ENCODE results near the gene RBM20. TPM values are rescaled to one million over a fixed set of nuclear protein-coding genes. Genes with fewer than 3 reads are reported as not detected.
A peak's percentile ranks its signal among the peaks of the same experiment; 100 is the strongest.

RBM20 gene
- total and polyA plus RNA-seq, 2 of the 13 experiments (the other 11 are each of a cell fraction or from before 2014, with no cell fraction given): 0.02 to 0.22 TPM

DNA sequence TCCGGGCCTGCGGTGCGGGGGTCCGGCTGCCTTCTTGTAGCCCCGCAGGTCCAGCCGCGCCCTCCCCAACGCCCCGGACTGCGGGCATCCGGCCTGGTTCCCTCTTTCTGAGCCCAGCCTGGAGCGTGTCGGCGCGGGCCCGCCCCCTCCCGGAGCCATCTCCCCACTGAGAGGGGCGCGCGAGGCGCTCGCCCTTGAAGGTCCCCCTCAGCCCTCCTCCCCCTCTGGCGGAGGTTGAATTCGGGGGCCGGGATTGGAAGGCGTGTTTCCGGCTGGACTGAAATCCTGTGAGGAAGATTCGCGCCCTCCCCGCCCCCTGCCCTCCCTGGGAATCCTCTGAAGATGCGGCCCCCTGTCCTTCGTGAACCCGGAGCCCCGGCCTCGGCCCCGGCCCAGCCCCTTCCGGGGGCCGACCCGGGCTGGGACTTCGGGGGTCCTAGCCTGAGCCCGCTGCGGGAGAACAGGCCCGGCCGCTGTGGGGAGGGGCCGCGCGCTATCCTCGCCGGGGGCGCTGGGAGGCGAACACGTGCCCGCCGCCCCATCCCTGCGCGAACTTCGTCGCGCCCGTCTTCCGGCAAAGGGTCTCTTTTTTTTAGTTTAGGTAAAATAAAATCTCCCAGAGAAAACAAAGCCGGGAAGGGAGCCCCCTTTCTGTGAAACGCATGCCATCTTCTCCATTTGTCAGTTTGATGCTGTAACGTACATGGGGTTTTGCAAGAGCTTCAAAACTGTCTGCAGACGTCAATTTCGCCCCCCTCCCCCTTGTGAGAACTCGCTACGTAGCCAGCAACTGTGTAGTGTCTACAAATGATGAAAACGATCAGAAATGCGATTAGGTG, 228.2 kb downstream of the RBM20 start (continued):
- peak; percentile 23; the same call in 1 of the 2 replicates for TF ChIP-seq AHDC1 (CRISPR knock-in tag; IDR thresholded peaks at IDR 0.05; ENCODE audit: borderline replicate concordance)
- peak; percentile 58; the same call in 1 of the 2 replicates for TF ChIP-seq ARNTL (CRISPR knock-in tag; IDR thresholded peaks at IDR 0.05)
- no peak for TF ChIP-seq AKAP8 (CRISPR knock-in tag; IDR thresholded peaks at IDR 0.05)
- no peak for TF ChIP-seq MIER3 (CRISPR knock-in tag; IDR thresholded peaks at IDR 0.05; ENCODE audit: borderline replicate concordance)
- peak; percentile 5; the same call in 1 of the 2 replicates for TF ChIP-seq RARA (CRISPR knock-in tag; IDR thresholded peaks at IDR 0.05)
- peak; percentile 41; the same call in 1 of the 2 replicates for TF ChIP-seq ZNF598 (CRISPR knock-in tag; IDR thresholded peaks at IDR 0.05; ENCODE audit: borderline replicate concordance)
- TF ChIP-seq ZNF232 (CRISPR knock-in tag; IDR thresholded peaks at IDR 0.05; ENCODE audit: borderline replicate concordance): no peak
- no peak for TF ChIP-seq ZMAT5 (CRISPR knock-in tag; IDR thresholded peaks at IDR 0.05; ENCODE audit: borderline replicate concordance, low read depth)
- no peak for TF ChIP-seq JARID2 (CRISPR knock-in tag; IDR thresholded peaks at IDR 0.05; ENCODE audit: insufficient replicate concordance)
- TF ChIP-seq, protein P1, sequence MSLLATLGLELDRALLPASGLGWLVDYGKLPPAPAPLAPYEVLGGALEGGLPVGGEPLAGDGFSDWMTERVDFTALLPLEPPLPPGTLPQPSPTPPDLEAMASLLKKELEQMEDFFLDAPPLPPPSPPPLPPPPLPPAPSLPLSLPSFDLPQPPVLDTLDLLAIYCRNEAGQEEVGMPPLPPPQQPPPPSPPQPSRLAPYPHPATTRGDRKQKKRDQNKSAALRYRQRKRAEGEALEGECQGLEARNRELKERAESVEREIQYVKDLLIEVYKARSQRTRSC (CRISPR knock-in tag; IDR thresholded peaks at IDR 0.05; ENCODE audit: low read depth): no peak
- TF ChIP-seq ZNF777 (CRISPR knock-in tag; IDR thresholded peaks at IDR 0.05): 0 out of 2 replicates have a peak, but pooled peaks have one; percentile 44
- TF ChIP-seq NKX3-1 (CRISPR knock-in tag; IDR thresholded peaks at IDR 0.05): 0 out of 2 replicates have a peak, but pooled peaks have one; percentile 45
- TF ChIP-seq ZZZ3 (CRISPR knock-in tag; IDR thresholded peaks at IDR 0.05; ENCODE audit: borderline replicate concordance): no peak
- TF ChIP-seq, protein P2, sequence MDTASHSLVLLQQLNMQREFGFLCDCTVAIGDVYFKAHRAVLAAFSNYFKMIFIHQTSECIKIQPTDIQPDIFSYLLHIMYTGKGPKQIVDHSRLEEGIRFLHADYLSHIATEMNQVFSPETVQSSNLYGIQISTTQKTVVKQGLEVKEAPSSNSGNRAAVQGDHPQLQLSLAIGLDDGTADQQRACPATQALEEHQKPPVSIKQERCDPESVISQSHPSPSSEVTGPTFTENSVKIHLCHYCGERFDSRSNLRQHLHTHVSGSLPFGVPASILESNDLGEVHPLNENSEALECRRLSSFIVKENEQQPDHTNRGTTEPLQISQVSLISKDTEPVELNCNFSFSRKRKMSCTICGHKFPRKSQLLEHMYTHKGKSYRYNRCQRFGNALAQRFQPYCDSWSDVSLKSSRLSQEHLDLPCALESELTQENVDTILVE (CRISPR knock-in tag; IDR thresholded peaks at IDR 0.05): no peak
- TF ChIP-seq, protein P3, sequence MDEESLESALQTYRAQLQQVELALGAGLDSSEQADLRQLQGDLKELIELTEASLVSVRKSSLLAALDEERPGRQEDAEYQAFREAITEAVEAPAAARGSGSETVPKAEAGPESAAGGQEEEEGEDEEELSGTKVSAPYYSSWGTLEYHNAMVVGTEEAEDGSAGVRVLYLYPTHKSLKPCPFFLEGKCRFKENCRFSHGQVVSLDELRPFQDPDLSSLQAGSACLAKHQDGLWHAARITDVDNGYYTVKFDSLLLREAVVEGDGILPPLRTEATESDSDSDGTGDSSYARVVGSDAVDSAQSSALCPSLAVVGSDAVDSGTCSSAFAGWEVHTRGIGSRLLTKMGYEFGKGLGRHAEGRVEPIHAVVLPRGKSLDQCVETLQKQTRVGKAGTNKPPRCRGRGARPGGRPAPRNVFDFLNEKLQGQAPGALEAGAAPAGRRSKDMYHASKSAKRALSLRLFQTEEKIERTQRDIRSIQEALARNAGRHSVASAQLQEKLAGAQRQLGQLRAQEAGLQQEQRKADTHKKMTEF (CRISPR knock-in tag; IDR thresholded peaks at IDR 0.05): peak; percentile 42; the same call in 1 of the 2 replicates
- TF ChIP-seq SRSF1 (optimal IDR thresholded peaks at IDR 0.05; ENCODE audit: low read depth, low read length): no peak
- no peak; the same call in 1 of the 2 replicates for TF ChIP-seq RXRB (CRISPR knock-in tag; IDR thresholded peaks at IDR 0.05; ENCODE audit: borderline replicate concordance)
- no peak for TF ChIP-seq SIN3B (IDR thresholded peaks at IDR 0.05; ENCODE audit: low read length)
- TF ChIP-seq HMG20A (CRISPR knock-in tag; IDR thresholded peaks at IDR 0.05; ENCODE audit: borderline replicate concordance): peak; percentile 4; the same call in 1 of the 2 replicates
